ENCODE results near the gene ERAL1.
A peak's percentile ranks its signal among the peaks of the same experiment; 100 is the strongest.
"Not testable (repeated sequence)": the region's sequence is repeated elsewhere in the genome, so short reads cannot be mapped to it uniquely, and the experiment has no call there.

Gene ERAL1

GRCh38 chr17:28899212-28899815 lies 44.5 kb downstream of the ERAL1 start:
- Mint-ChIP-seq H3K9me3 (no peaks in the 10 kb centered on the region), H3K36me3 (ENCODE audit: insufficient read depth) (peaks cover 23% of the 10 kb centered on the region), H3K4me3 (peak overlapping the region; percentile 15), H3K27ac (ENCODE audit: low read depth) (peak overlapping the region; percentile 38), H3K4me1 (peaks cover 54% of the 10 kb centered on the region), H3K27me3 (no peaks in the 10 kb centered on the region)
- ATAC-seq (replicated peaks; ENCODE audit: extremely low read depth, poor library complexity, severe bottlenecking) (no peak), DNase-seq (ENCODE audit: low spot score in 2 of 2) (no peak)

- no peak for DNase-seq (ENCODE audit: low spot score in 2 of 2)
- H3K4me3 Mint-ChIP-seq, result peak overlapping the region; percentile 84
- H3K4me1 Mint-ChIP-seq, result peaks cover 45% of the 10 kb centered on the region
- H3K9me3 Mint-ChIP-seq, result no peaks in the 10 kb centered on the region
- no peak for ATAC-seq (replicated peaks; ENCODE audit: extremely low read depth, poor library complexity, severe bottlenecking)
- no peaks in the 10 kb centered on the region for H3K27me3 Mint-ChIP-seq
- no peak overlapping the region for H3K27ac Mint-ChIP-seq (ENCODE audit: low read depth)
- H3K36me3 Mint-ChIP-seq (ENCODE audit: insufficient read depth), result peaks cover 25% of the 10 kb centered on the region
Observed at GRCh38 chr17:28900986-28901726, 46.3 kb downstream of the ERAL1 start.

DNA sequence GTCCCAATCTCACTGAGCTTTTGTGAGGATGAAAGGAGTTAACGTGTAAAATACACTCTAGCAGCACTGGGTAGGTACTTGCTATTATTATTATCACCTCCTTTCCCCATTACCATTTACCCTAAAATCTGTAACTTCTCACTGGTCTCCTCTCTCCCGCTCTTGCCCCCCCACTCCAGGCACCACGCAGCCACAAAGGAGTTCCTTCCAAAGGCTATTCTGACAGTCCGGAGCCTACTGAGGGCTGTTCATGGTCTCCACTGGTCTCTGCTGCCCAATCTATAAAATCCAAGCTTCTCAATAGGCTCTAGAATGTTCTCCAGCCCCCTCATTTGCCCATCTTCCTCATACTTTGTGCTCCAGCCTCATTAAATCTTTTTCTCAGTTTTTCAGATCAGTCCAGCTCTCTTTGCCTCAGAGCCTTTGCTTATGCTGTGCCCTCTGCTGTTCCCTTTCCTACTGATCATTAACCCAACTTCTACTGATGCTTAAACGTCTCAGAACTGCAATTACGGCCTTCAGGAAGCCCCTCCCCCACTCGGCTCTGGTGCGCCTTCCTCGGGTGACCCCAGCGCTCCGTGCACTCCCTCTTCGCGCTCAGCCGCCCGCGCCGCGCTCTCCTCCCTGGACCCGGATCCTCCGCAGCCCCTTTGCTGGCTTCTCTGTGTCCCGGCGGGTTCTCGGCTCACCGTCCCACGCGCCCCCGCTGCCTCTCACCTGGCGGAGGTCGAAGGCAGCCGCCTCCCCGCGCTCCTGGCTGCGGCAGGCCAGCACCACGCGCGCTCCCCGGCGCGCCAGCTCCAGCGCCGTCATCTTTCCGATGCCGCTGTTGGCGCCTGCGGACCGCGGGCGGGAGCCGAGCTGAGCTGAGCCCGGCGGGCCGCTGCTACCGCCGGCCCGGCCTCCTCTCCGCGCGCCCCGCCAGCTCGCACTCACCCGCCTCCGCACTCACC lies 47.3 kb downstream of the ERAL1 start:
- Mint-ChIP-seq H3K36me3 (ENCODE audit: insufficient read depth) (peaks cover 27% of the 10 kb centered on the region), H3K4me3 (peak overlapping the region; percentile 84), H3K4me1 (peaks cover 36% of the 10 kb centered on the region), H3K9me3 (no peaks in the 10 kb centered on the region), H3K27me3 (no peaks in the 10 kb centered on the region), H3K27ac (ENCODE audit: low read depth) (peak overlapping the region; percentile 82)
- ATAC-seq (replicated peaks; ENCODE audit: extremely low read depth, poor library complexity, severe bottlenecking) (peak; percentile 30), DNase-seq (ENCODE audit: low spot score in 2 of 2) (peak in 1 of 2 donors; percentile 18)

DNA sequence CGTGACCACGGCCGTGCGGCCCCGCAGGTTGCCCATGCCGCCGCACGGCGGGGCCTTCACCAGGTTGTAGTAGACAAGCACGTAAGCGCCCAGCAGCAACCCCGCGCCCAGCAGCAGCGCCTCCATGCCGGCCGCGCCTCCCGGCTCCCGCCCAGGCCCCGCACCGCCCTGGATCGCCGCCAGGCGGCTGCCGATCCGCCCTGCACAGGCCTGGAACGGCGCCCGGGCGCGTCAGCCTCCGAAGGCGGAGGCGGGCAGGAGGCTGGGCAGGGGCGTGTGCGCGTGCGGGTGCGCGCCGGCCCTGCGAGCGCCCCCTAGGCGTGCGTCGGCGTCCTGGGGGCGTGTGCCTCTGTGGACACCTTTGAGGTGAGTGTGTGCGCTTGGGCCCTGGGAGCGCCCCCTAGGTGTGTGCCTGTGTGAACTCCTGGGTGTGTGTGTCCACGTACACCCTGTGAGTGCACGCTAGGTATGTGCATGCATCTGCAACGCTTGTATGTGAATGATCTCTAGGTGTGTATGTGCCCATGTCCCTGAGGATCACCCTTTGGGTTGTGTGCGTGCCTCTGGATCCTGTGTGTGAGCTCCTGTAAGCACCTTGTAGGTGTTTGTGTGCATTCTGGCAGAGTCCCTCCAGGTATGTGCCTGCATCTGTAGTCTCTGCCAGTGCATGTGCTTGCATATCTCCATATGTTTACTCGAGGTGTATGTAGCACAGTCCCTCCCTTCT lies 48.2 kb downstream of the ERAL1 start, which contains the start of gene DHRS13:
DHRS13 (minus strand) TSS at position 261 of the 727 bp plus-strand sequence; CDS start at position 126, 135 bp downstream.
- Mint-ChIP-seq H3K36me3 (ENCODE audit: insufficient read depth) (peaks cover 26% of the 10 kb centered on the region), H3K27ac (ENCODE audit: low read depth) (peak within 1 kb of the TSS; percentile 82), H3K4me3 (peak within 1 kb of the TSS; percentile 84), H3K9me3 (no peaks in the 10 kb centered on the region), H3K27me3 (no peaks in the 10 kb centered on the region), H3K4me1 (peaks cover 32% of the 10 kb centered on the region)
- ATAC-seq (replicated peaks; ENCODE audit: extremely low read depth, poor library complexity, severe bottlenecking) (peak; percentile 97), DNase-seq (ENCODE audit: low spot score in 2 of 2) (peak; percentile 92)

DNA sequence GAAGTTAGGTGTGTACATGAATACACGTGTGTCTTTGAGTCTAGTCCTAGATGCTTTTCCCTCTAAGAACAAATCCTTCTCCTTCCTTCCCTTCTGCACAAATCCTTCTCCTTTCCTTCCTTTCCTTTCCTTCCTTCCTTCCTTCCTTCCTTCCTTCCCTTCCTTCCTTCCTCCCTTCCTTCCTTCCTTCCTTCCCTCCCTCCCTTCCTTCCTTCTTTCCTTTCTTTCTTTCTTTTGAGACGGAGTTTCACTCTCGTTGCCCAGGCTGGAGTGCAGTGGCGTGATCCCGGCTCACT lies 48.7 kb downstream of the ERAL1 start:
- peaks cover 27% of the 10 kb centered on the region for H3K36me3 Mint-ChIP-seq (ENCODE audit: insufficient read depth)
- not testable (repeated sequence) for H3K27ac Mint-ChIP-seq (ENCODE audit: low read depth); DNase-seq (ENCODE audit: low spot score in 2 of 2); ATAC-seq (replicated peaks; ENCODE audit: extremely low read depth, poor library complexity, severe bottlenecking); H3K27me3 Mint-ChIP-seq; H3K9me3 Mint-ChIP-seq
- H3K4me3 Mint-ChIP-seq, result peak overlapping the region; percentile 84
- H3K4me1 Mint-ChIP-seq, result peaks cover 29% of the 10 kb centered on the region

- H3K27ac Mint-ChIP-seq (ENCODE audit: low read depth), result no peak overlapping the region
- ATAC-seq (replicated peaks; ENCODE audit: extremely low read depth, poor library complexity, severe bottlenecking), result no peak
- no peaks in the 10 kb centered on the region for H3K9me3 Mint-ChIP-seq
- no peaks in the 10 kb centered on the region for H3K27me3 Mint-ChIP-seq
- peaks cover 36% of the 10 kb centered on the region for H3K36me3 Mint-ChIP-seq (ENCODE audit: insufficient read depth)
- no peak for DNase-seq (ENCODE audit: low spot score in 2 of 2)
- peaks cover 29% of the 10 kb centered on the region for H3K4me1 Mint-ChIP-seq
- no peak overlapping the region for H3K4me3 Mint-ChIP-seq
Observed at GRCh38 chr17:28904800-28905199, 50.0 kb downstream of the ERAL1 start.

- Mint-ChIP-seq H3K9me3 (no peaks in the 10 kb centered on the region), H3K4me1 (peaks cover 23% of the 10 kb centered on the region), H3K4me3 (no peak overlapping the region), H3K27ac (ENCODE audit: low read depth) (no peak overlapping the region), H3K36me3 (ENCODE audit: insufficient read depth) (peaks cover 47% of the 10 kb centered on the region), H3K27me3 (no peaks in the 10 kb centered on the region)
- ATAC-seq (replicated peaks; ENCODE audit: extremely low read depth, poor library complexity, severe bottlenecking) (no peak), DNase-seq (ENCODE audit: low spot score in 2 of 2) (no peak)
Observed at GRCh38 chr17:28906276-28906675, 51.5 kb downstream of the ERAL1 start.

GRCh38 chr17:28906706-28907438 lies 52.1 kb downstream of the ERAL1 start:
- Mint-ChIP-seq H3K4me1 (peaks cover 18% of the 10 kb centered on the region), H3K27ac (ENCODE audit: low read depth) (no peak overlapping the region), H3K27me3 (no peaks in the 10 kb centered on the region), H3K36me3 (ENCODE audit: insufficient read depth) (peaks cover 51% of the 10 kb centered on the region), H3K9me3 (no peaks in the 10 kb centered on the region), H3K4me3 (no peak overlapping the region)
- no peak for DNase-seq (ENCODE audit: low spot score in 2 of 2)
- ATAC-seq (replicated peaks; ENCODE audit: extremely low read depth, poor library complexity, severe bottlenecking), result no peak

DNA sequence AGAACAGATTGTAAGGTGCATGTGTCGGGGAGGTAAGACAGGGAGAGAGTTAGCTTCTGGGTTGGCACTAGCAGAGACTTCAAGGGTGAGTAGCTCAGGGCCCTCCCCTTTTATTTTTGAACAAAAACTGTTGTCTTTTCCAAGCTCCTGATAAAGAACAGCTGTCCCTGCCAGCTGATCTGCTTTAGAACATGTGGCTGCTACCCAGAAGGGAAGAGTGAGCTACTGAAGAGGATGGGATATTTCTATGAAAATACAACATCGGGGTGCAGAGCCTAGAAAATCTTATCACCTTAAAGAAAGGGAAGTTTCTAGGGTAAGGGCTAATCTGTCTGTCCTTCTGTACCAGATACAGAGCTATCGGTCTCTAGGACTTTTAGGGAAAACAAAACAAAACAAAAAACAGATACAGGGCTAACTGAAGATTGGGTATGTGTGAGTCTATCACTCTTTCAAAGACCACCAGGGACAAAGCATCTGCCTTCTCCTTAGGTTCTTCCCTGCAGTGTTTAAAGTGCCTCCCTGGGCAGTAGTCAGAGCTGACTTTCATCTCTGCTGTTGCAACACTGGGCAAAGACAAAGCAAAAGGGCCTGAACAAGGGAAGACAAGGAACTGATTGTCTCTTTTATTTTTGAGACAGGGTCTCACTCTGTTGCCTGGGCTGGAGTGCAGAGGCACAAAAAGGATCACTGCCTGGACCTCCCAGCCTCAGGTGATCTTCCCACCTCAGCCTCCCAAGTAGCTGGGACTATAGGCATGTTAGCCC lies 53.1 kb downstream of the ERAL1 start:
- no peak for ATAC-seq (replicated peaks; ENCODE audit: extremely low read depth, poor library complexity, severe bottlenecking)
- DNase-seq (ENCODE audit: low spot score in 2 of 2), result no peak
- H3K27ac Mint-ChIP-seq (ENCODE audit: low read depth), result no peak overlapping the region
- peaks cover 13% of the 10 kb centered on the region for H3K4me1 Mint-ChIP-seq
- H3K27me3 Mint-ChIP-seq, result no peaks in the 10 kb centered on the region
- peaks cover 55% of the 10 kb centered on the region for H3K36me3 Mint-ChIP-seq (ENCODE audit: insufficient read depth)
- H3K9me3 Mint-ChIP-seq, result no peaks in the 10 kb centered on the region
- H3K4me3 Mint-ChIP-seq, result no peak overlapping the region

- peaks cover 63% of the 10 kb centered on the region for H3K36me3 Mint-ChIP-seq (ENCODE audit: insufficient read depth)
- peaks cover 5% of the 10 kb centered on the region for H3K4me1 Mint-ChIP-seq
- ATAC-seq (replicated peaks; ENCODE audit: extremely low read depth, poor library complexity, severe bottlenecking), result no peak
- no peak overlapping the region for H3K4me3 Mint-ChIP-seq
- no peak overlapping the region for H3K27ac Mint-ChIP-seq (ENCODE audit: low read depth)
- no peak for DNase-seq (ENCODE audit: low spot score in 2 of 2)
- H3K27me3 Mint-ChIP-seq, result no peaks in the 10 kb centered on the region
- no peaks in the 10 kb centered on the region for H3K9me3 Mint-ChIP-seq
Observed at GRCh38 chr17:28908640-28909167, 53.9 kb downstream of the ERAL1 start.

DNA sequence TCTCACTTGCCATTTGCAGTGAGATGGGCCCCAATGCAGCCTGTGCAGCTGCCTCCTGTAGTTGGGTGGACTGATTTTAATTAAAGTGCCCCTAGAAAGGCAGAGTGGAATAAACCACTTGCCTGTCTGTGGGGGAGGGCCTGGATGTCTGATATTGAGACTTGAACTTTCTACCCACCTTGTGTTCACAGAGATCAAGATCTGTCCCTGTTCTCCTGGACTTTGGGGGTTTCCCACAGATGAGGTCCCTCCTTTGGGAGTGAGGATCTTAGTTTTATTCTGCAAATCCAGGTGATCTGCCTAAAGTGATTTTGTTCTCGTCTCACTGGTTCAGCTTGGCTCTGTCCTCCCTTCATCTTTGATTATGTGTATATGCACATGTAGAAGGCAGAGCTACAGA lies 55.7 kb downstream of the ERAL1 start:
- Mint-ChIP-seq H3K36me3 (ENCODE audit: insufficient read depth) (peaks cover 77% of the 10 kb centered on the region), H3K9me3 (no peaks in the 10 kb centered on the region), H3K27me3 (no peaks in the 10 kb centered on the region), H3K4me1 (peaks cover 7% of the 10 kb centered on the region), H3K4me3 (no peak overlapping the region), H3K27ac (ENCODE audit: low read depth) (no peak overlapping the region)
- no peak for ATAC-seq (replicated peaks; ENCODE audit: extremely low read depth, poor library complexity, severe bottlenecking)
- no peak for DNase-seq (ENCODE audit: low spot score in 2 of 2)

Data from central memory CD8-positive, alpha-beta T cell (primary cell).